Activated T-helper 1 cell treated with anti-CD3 and anti-CD28 coated beads, Interleukin-12 subunit alpha, Interleukin-12 subunit beta, Interleukin-2, Interleukin-4 antibody, amounts not matched to agents 30 ng/mL and 10 ng/mL and 1 ng/mL, durations not matched to agents 14 hours and 24 hours and 36 hours (primary cell): Measurements from ENCODE around the gene CLEC14A. TPM values are rescaled to one million over a fixed set of nuclear protein-coding genes. Genes with fewer than 3 reads are reported as not detected.

ENCODE experiments used
- DNase-seq: peaks from one replicate; pipeline ENCODE4 v3.0.0; 2021; ENCODE audit warnings: low spot score
- H3K27ac Mint-ChIP-seq: one replicate; pipeline ENCODE4 v1.8.0; 2021; ENCODE audit warnings: mild to moderate bottlenecking, mixed read lengths
- H3K27me3 Mint-ChIP-seq: one replicate; pipeline ENCODE4 v1.8.0; 2022; ENCODE audit warnings: mild to moderate bottlenecking, moderate library complexity, mixed read lengths; ENCODE audit not compliant: insufficient read depth
- H3K36me3 Mint-ChIP-seq: one replicate; pipeline ENCODE4 v1.8.0; 2021; ENCODE audit warnings: low read depth, mixed read lengths
- H3K4me1 Mint-ChIP-seq: one replicate; pipeline ENCODE4 v1.8.0; 2021; ENCODE audit warnings: low read depth, mixed read lengths
- H3K4me3 Mint-ChIP-seq: one replicate; pipeline ENCODE4 v1.8.0; 2021; ENCODE audit warnings: mild to moderate bottlenecking, moderate library complexity, mixed read lengths
- H3K9me3 Mint-ChIP-seq: one replicate; pipeline ENCODE4 v1.8.0; 2021; ENCODE audit warnings: mixed read lengths
- intact Hi-C: fragments of 100-400 bp; cut with micrococcal nuclease; formaldehyde crosslinking; loops from one replicate; pipeline ENCODE4 v1.15.1; 2024
- total RNA-seq: library from RNA; stranded (reverse); gene quantifications from 2 replicates; pipeline ENCODE4 v1.2.3, GENCODE V29; 2022

CLEC14A gene
- total RNA-seq, 1 donor from 2014 or later = not detected

GRCh38 chr14:38233218-38233617 is 22.7 kb downstream of the CLEC14A start:
- Mint-ChIP-seq H3K4me1 (no peaks in the 10 kb centered on the region), H3K9me3 (no peaks in the 10 kb centered on the region), H3K36me3 (no peaks in the 10 kb centered on the region), H3K27ac (no peak overlapping the region), H3K4me3 (no peak overlapping the region), H3K27me3 (no peaks in the 10 kb centered on the region)
- intact Hi-C loops = no loop called here
- no peak for DNase-seq

GRCh38 chr14:38226366-38226765 is 29.5 kb downstream of the CLEC14A start:
- intact Hi-C loops = no loop called here
- Mint-ChIP-seq H3K4me1 (no peaks in the 10 kb centered on the region), H3K4me3 (no peak overlapping the region), H3K36me3 (no peaks in the 10 kb centered on the region), H3K27me3 (no peaks in the 10 kb centered on the region), H3K9me3 (no peaks in the 10 kb centered on the region), H3K27ac (no peak overlapping the region)
- no peak for DNase-seq

- H3K36me3 Mint-ChIP-seq = no peaks in the 10 kb centered on the region
- no peak overlapping the region for H3K27ac Mint-ChIP-seq
- no peaks in the 10 kb centered on the region for H3K27me3 Mint-ChIP-seq
- DNase-seq = no peak
- no peaks in the 10 kb centered on the region for H3K9me3 Mint-ChIP-seq
- no peaks in the 10 kb centered on the region for H3K4me1 Mint-ChIP-seq
- no peak overlapping the region for H3K4me3 Mint-ChIP-seq
- intact Hi-C loops = no loop called here
Measured at GRCh38 chr14:38225946-38226345, 29.9 kb downstream of the CLEC14A start.

GRCh38 chr14:38224338-38224737 is 31.6 kb downstream of the CLEC14A start:
- intact Hi-C loops = no loop called here
- DNase-seq = no peak
- Mint-ChIP-seq H3K9me3 (no peaks in the 10 kb centered on the region), H3K27me3 (no peaks in the 10 kb centered on the region), H3K36me3 (no peaks in the 10 kb centered on the region), H3K4me1 (no peaks in the 10 kb centered on the region), H3K4me3 (no peak overlapping the region), H3K27ac (no peak overlapping the region)

GRCh38 chr14:38221077-38221476 is 34.8 kb downstream of the CLEC14A start:
- H3K4me1 Mint-ChIP-seq = no peaks in the 10 kb centered on the region
- intact Hi-C loops = no loop called here
- no peak for DNase-seq
- H3K9me3 Mint-ChIP-seq = no peaks in the 10 kb centered on the region
- no peaks in the 10 kb centered on the region for H3K36me3 Mint-ChIP-seq
- peaks cover 4% of the 10 kb centered on the region for H3K27me3 Mint-ChIP-seq
- no peak overlapping the region for H3K27ac Mint-ChIP-seq
- H3K4me3 Mint-ChIP-seq = no peak overlapping the region

GRCh38 chr14:38217553-38217952 is 38.3 kb downstream of the CLEC14A start:
- H3K27me3 Mint-ChIP-seq = peaks cover 8% of the 10 kb centered on the region
- DNase-seq = no peak
- H3K27ac Mint-ChIP-seq = no peak overlapping the region
- H3K4me1 Mint-ChIP-seq = no peaks in the 10 kb centered on the region
- no peaks in the 10 kb centered on the region for H3K36me3 Mint-ChIP-seq
- no peaks in the 10 kb centered on the region for H3K9me3 Mint-ChIP-seq
- intact Hi-C loops = loop anchor here (10.0 kb wide), 1 partner anchor 1633 kb away; the partner anchor contains the start of gene NKX2-8
- H3K4me3 Mint-ChIP-seq = no peak overlapping the region

GRCh38 chr14:38213001-38213400 is 42.9 kb downstream of the CLEC14A start:
- H3K27me3 Mint-ChIP-seq = peaks cover 35% of the 10 kb centered on the region
- no peaks in the 10 kb centered on the region for H3K9me3 Mint-ChIP-seq
- intact Hi-C loops = loop anchor here (5.0 to 10.0 kb wide), 2 partner anchors 44 to 1628 kb away; partner anchors contain the start of genes CLEC14A and NKX2-8
- no peak overlapping the region for H3K4me3 Mint-ChIP-seq
- H3K4me1 Mint-ChIP-seq = peaks cover 3% of the 10 kb centered on the region
- H3K27ac Mint-ChIP-seq = no peak overlapping the region
- DNase-seq = no peak
- H3K36me3 Mint-ChIP-seq = peaks cover 3% of the 10 kb centered on the region

- Mint-ChIP-seq H3K4me1 (peaks cover 3% of the 10 kb centered on the region), H3K4me3 (no peak overlapping the region), H3K9me3 (no peaks in the 10 kb centered on the region), H3K27ac (peak overlapping the region; percentile 35), H3K36me3 (peaks cover 3% of the 10 kb centered on the region), H3K27me3 (peaks cover 41% of the 10 kb centered on the region)
- intact Hi-C loops = loop anchor here (5.0 to 10.0 kb wide), 2 partner anchors 45 to 1627 kb away; partner anchors contain the start of genes CLEC14A and NKX2-8
- DNase-seq = no peak
Measured at GRCh38 chr14:38212111-38212510, 43.8 kb downstream of the CLEC14A start.

- Mint-ChIP-seq H3K4me1 (peaks cover 3% of the 10 kb centered on the region), H3K27ac (no peak overlapping the region), H3K9me3 (no peaks in the 10 kb centered on the region), H3K36me3 (peaks cover 3% of the 10 kb centered on the region), H3K27me3 (peaks cover 45% of the 10 kb centered on the region), H3K4me3 (no peak overlapping the region)
- no peak for DNase-seq
- intact Hi-C loops = loop anchor here (5.0 to 10.0 kb wide), 2 partner anchors 46 to 1626 kb away; partner anchors contain the start of genes CLEC14A and NKX2-8
Measured at GRCh38 chr14:38211255-38211735, 44.6 kb downstream of the CLEC14A start.

- H3K27ac Mint-ChIP-seq = no peak overlapping the region
- DNase-seq = no peak
- intact Hi-C loops = loop anchor here (5.0 to 10.0 kb wide), 2 partner anchors 47 to 1626 kb away; partner anchors contain the start of genes CLEC14A and NKX2-8
- no peak overlapping the region for H3K4me3 Mint-ChIP-seq
- H3K36me3 Mint-ChIP-seq = peaks cover 3% of the 10 kb centered on the region
- H3K4me1 Mint-ChIP-seq = peaks cover 3% of the 10 kb centered on the region
- H3K9me3 Mint-ChIP-seq = no peaks in the 10 kb centered on the region
- H3K27me3 Mint-ChIP-seq = peaks cover 48% of the 10 kb centered on the region
Measured at GRCh38 chr14:38210587-38211216, 45.2 kb downstream of the CLEC14A start.

- Mint-ChIP-seq H3K4me3 (no peak overlapping the region), H3K4me1 (peaks cover 3% of the 10 kb centered on the region), H3K36me3 (peaks cover 3% of the 10 kb centered on the region), H3K9me3 (no peaks in the 10 kb centered on the region), H3K27me3 (peaks cover 51% of the 10 kb centered on the region), H3K27ac (no peak overlapping the region)
- no peak for DNase-seq
- intact Hi-C loops = loop anchor here (5.0 to 10.0 kb wide), 3 partner anchors 47 to 1625 kb away; partner anchors contain the start of genes CLEC14A and NKX2-8
Measured at GRCh38 chr14:38209572-38210557, 46.0 kb downstream of the CLEC14A start.

GRCh38 chr14:38208618-38209562 is 47.0 kb downstream of the CLEC14A start:
- Mint-ChIP-seq H3K9me3 (no peaks in the 10 kb centered on the region), H3K36me3 (peaks cover 3% of the 10 kb centered on the region), H3K4me3 (no peak overlapping the region), H3K27me3 (peaks cover 52% of the 10 kb centered on the region), H3K27ac (peak overlapping the region; percentile 23), H3K4me1 (peaks cover 3% of the 10 kb centered on the region)
- intact Hi-C loops = loop anchor here (5.0 kb wide), 1 partner anchor 607 kb away; no protein-coding TSS in a partner anchor
- DNase-seq = no peak
